GM19372 (cell line): ENCODE results near the gene ANK3.
"Not testable (repeated sequence)": the region's sequence is repeated elsewhere in the genome, so short reads cannot be mapped to it uniquely, and the experiment has no call there.

Source experiments
- ATAC-seq: cut with Tn5 transposase; IDR thresholded peaks from one replicate; pipeline ENCODE4 v1.9.1; 2021; ENCODE audit warnings: mild to moderate bottlenecking, low read depth, moderate library complexity; ENCODE audit not compliant: unreplicated experiment

ANK3 gene

GRCh38 chr10:60048091-60048501, 341.6 kb downstream of the ANK3 start:
- ATAC-seq, result no peak

GRCh38 chr10:60045571-60045970, 344.1 kb downstream of the ANK3 start:
- ATAC-seq, result no peak

GRCh38 chr10:60044971-60045370, 344.7 kb downstream of the ANK3 start:
- ATAC-seq, result no peak

- no peak for ATAC-seq
Observed at GRCh38 chr10:60044242-60044641, 345.4 kb downstream of the ANK3 start.

- ATAC-seq, result no peak
Observed at GRCh38 chr10:60043561-60044241, 346.0 kb downstream of the ANK3 start.

- ATAC-seq, result no peak
Observed at GRCh38 chr10:60042914-60043313, 346.8 kb downstream of the ANK3 start.

GRCh38 chr10:60042262-60042661, 347.4 kb downstream of the ANK3 start:
- ATAC-seq, result no peak

GRCh38 chr10:60041489-60042133, 348.1 kb downstream of the ANK3 start:
- no peak for ATAC-seq

GRCh38 chr10:60040014-60040662, 349.5 kb downstream of the ANK3 start:
- no peak for ATAC-seq

- no peak for ATAC-seq
Observed at GRCh38 chr10:60035984-60036383, 353.7 kb downstream of the ANK3 start.

- not testable (repeated sequence) for ATAC-seq
Observed at GRCh38 chr10:60035375-60035774, 354.3 kb downstream of the ANK3 start.

GRCh38 chr10:60032723-60033122, 357.0 kb downstream of the ANK3 start:
- no peak for ATAC-seq

- ATAC-seq, result no peak
Observed at GRCh38 chr10:60031664-60032063, 358.0 kb downstream of the ANK3 start.

GRCh38 chr10:60031183-60031582, 358.5 kb downstream of the ANK3 start:
- ATAC-seq, result no peak

GRCh38 chr10:60029475-60029874, 360.2 kb downstream of the ANK3 start:
- ATAC-seq, result no peak

- no peak for ATAC-seq
Observed at GRCh38 chr10:60028081-60028480, 361.6 kb downstream of the ANK3 start.

- no peak for ATAC-seq
Observed at GRCh38 chr10:60025279-60025678, 364.4 kb downstream of the ANK3 start.

GRCh38 chr10:60024506-60024905, 365.2 kb downstream of the ANK3 start:
- no peak for ATAC-seq

- no peak for ATAC-seq
Observed at GRCh38 chr10:60023155-60023877, 366.4 kb downstream of the ANK3 start.

GRCh38 chr10:60021361-60021760, 368.3 kb downstream of the ANK3 start:
- no peak for ATAC-seq

GRCh38 chr10:60016794-60017193, 372.9 kb downstream of the ANK3 start:
- ATAC-seq, result no peak
